GM23338 (cell line): Measurements from ENCODE around the gene PCP4. TPM values are rescaled to one million over a fixed set of nuclear protein-coding genes. Genes with fewer than 3 reads are reported as not detected.

Source experiments
- ATAC-seq: fragments of 200-7000 bp; cut with Tn5 transposase; 3 replicates; pipeline ENCODE4 v1.9.1; 2020
- DNase-seq: peaks from one replicate; pipeline ENCODE4 v3.0.0-alpha.2; 2015; ENCODE audit warnings: low spot score
- H2AFZ ChIP-seq: fragments of 200-600 bp; sonication (generic); 2 replicates; pipeline ENCODE4 v1.8.0; 2016; ENCODE audit warnings: antibody characterized with exemption, mild to moderate bottlenecking, moderate library complexity
- H3F3A ChIP-seq: fragments of 200-600 bp; sonication (generic); replicated peaks from 2 replicates; pipeline ENCODE4 v1.8.0; 2017; ENCODE audit warnings: antibody characterized with exemption, mixed run types, low read depth
- H3K27ac ChIP-seq: fragments of 200-600 bp; sonication (generic); 2 replicates; pipeline ENCODE4 v1.6.1; 2016; ENCODE audit warnings: low read depth
- H3K27me3 ChIP-seq: fragments of 200-600 bp; sonication (generic); 2 replicates; pipeline ENCODE4 v1.8.0; 2016; ENCODE audit warnings: mild to moderate bottlenecking, mixed run types, moderate library complexity; ENCODE audit not compliant: insufficient read depth
- H3K36me3 ChIP-seq: fragments of 200-600 bp; sonication (generic); 2 replicates; pipeline ENCODE4 v1.8.0; 2016; ENCODE audit warnings: mild to moderate bottlenecking; ENCODE audit not compliant: insufficient read depth
- H3K4me1 ChIP-seq: fragments of 200-600 bp; sonication (generic); 2 replicates; pipeline ENCODE4 v1.8.0; 2016; ENCODE audit warnings: mild to moderate bottlenecking, moderate library complexity; ENCODE audit not compliant: insufficient read depth
- H3K4me2 ChIP-seq: fragments of 200-600 bp; sonication (generic); 2 replicates; pipeline ENCODE4 v1.7.1; 2017; ENCODE audit warnings: mixed run types
- H3K4me3 ChIP-seq: fragments of 200-600 bp; sonication (generic); 2 replicates; pipeline ENCODE4 v1.6.1; 2016; ENCODE audit warnings: mixed run types
- H3K79me2 ChIP-seq: fragments of 200-600 bp; sonication (generic); replicated peaks from 2 replicates; pipeline ENCODE4 v1.8.0; 2017; ENCODE audit warnings: mild to moderate bottlenecking; ENCODE audit not compliant: insufficient read depth
- H3K9me2 ChIP-seq: fragments of 200-600 bp; sonication (generic); 2 replicates; pipeline ENCODE4 v1.8.0; 2017; ENCODE audit not compliant: insufficient read depth
- H4K20me1 ChIP-seq: fragments of 200-600 bp; sonication (generic); replicated peaks from 2 replicates; pipeline ENCODE4 v1.8.0; 2017; ENCODE audit warnings: mild to moderate bottlenecking; ENCODE audit not compliant: insufficient read depth
- H3K27ac Mint-ChIP-seq: 2 replicates; pipeline ENCODE4 v1.8.0; 2020; ENCODE audit warnings: inconsistent platforms, mild to moderate bottlenecking, moderate library complexity, mixed read lengths
- H3K27me3 Mint-ChIP-seq: 3 replicates; pipeline ENCODE4 v1.8.0; 2022; ENCODE audit warnings: low read depth, mild to moderate bottlenecking, moderate library complexity, mixed read lengths, inconsistent platforms; ENCODE audit not compliant: insufficient read depth, poor library complexity
- H3K36me3 Mint-ChIP-seq: 3 replicates; pipeline ENCODE4 v1.8.0; 2021; ENCODE audit warnings: low read depth, mild to moderate bottlenecking, inconsistent platforms, moderate library complexity, mixed read lengths
- H3K4me1 Mint-ChIP-seq: 3 replicates; pipeline ENCODE4 v1.8.0; 2020; ENCODE audit warnings: mild to moderate bottlenecking, inconsistent platforms, mixed read lengths
- H3K4me3 Mint-ChIP-seq: 3 replicates; pipeline ENCODE4 v1.8.0; 2021; ENCODE audit warnings: moderate library complexity, mild to moderate bottlenecking, inconsistent platforms, mixed read lengths
- H3K9me3 Mint-ChIP-seq: 3 replicates; pipeline ENCODE4 v1.8.0; 2020; ENCODE audit warnings: moderate library complexity, mild to moderate bottlenecking, inconsistent platforms, mixed read lengths
- CREB1 ChIP-seq: fragments of 250-450 bp; sonication (Bioruptor Pico); IDR thresholded peaks from 2 replicates; pipeline ENCODE4 v1.5.0; 2020; ENCODE audit warnings: low read depth, mild to moderate bottlenecking, moderate library complexity
- EZH2 ChIP-seq: fragments of 200-600 bp; sonication (generic); IDR thresholded peaks from one replicate; pipeline ENCODE4 v1.8.0; 2017; ENCODE audit warnings: antibody characterized with exemption, mild to moderate bottlenecking, low read depth; ENCODE audit not compliant: unreplicated experiment
- EZH2phosphoT487 ChIP-seq: fragments of 200-600 bp; sonication (generic); IDR thresholded peaks from one replicate; pipeline ENCODE4 v1.8.1; 2018; ENCODE audit warnings: antibody characterized with exemption; ENCODE audit not compliant: unreplicated experiment
- JUNB ChIP-seq: IDR thresholded peaks from one replicate; pipeline ENCODE4 v1.6.1; 2016; ENCODE audit warnings: antibody characterized with exemption; ENCODE audit not compliant: unreplicated experiment
- NANOG ChIP-seq: IDR thresholded peaks from 2 replicates; pipeline ENCODE4 v1.6.1; 2016; ENCODE audit warnings: antibody characterized with exemption, borderline replicate concordance
- POLR2AphosphoS5 ChIP-seq: IDR thresholded peaks from 2 replicates; pipeline ENCODE4 v1.6.1; 2016; ENCODE audit warnings: antibody characterized with exemption, low read depth
- STAT1 ChIP-seq: IDR thresholded peaks from one replicate; pipeline ENCODE4 v1.6.1; 2016; ENCODE audit warnings: antibody characterized with exemption; ENCODE audit not compliant: unreplicated experiment
- ZNF114 ChIP-seq: fragments of 250-450 bp; sonication (Bioruptor Pico); IDR thresholded peaks from 2 replicates; pipeline ENCODE4 v1.5.0; 2020; ENCODE audit warnings: mild to moderate bottlenecking, moderate library complexity
- ZNF331 ChIP-seq: fragments of 250-450 bp; sonication (Bioruptor Pico); IDR thresholded peaks from 2 replicates; pipeline ENCODE4 v1.5.0; 2020; ENCODE audit warnings: low read depth, mild to moderate bottlenecking, moderate library complexity
- polyA plus RNA-seq: library from polyadenylated mRNA; unstranded; fragments of >200 nt; fragmentation: Nextera tagmentation; extraction: Ambion mirVana; gene quantifications from 2 replicates; pipeline ENCODE4 v1.2.1, GENCODE V29; 2016
- total RNA-seq: library from RNA; depleted of rRNA; stranded (reverse); fragments of >200 nt; shearing (Covaris generic); gene quantifications from 2 replicates; pipeline ENCODE4 v1.2.3, GENCODE V29; 2014
- TF ChIP-seq, protein P1 (sequence below): IDR thresholded peaks from 2 replicates; pipeline ENCODE4 v1.6.1; 2016; ENCODE audit warnings: antibody characterized with exemption
- TF ChIP-seq, protein P2 (sequence below), 2 experiments: fragments of 200-600 bp in 1 of 2; sonication (generic) in 1 of 2; conservative IDR thresholded peaks; 2 replicates each; pipeline versions ENCODE4 v1.5.1 to v1.6.1; 2016 to 2017; ENCODE audit warnings: antibody characterized with exemption in 2 of 2, low read depth in 2 of 2, mild to moderate bottlenecking in 2 of 2, moderate library complexity in 1 of 2
- TF ChIP-seq, protein P3 (sequence below): IDR thresholded peaks from one replicate; pipeline ENCODE4 v1.6.1; 2018; ENCODE audit warnings: antibody characterized with exemption; ENCODE audit not compliant: unreplicated experiment

PCP4 gene
- total and polyA plus RNA-seq, 2 experiments from 2014 or later: 7.3 TPM; not detected in 1

DNA sequence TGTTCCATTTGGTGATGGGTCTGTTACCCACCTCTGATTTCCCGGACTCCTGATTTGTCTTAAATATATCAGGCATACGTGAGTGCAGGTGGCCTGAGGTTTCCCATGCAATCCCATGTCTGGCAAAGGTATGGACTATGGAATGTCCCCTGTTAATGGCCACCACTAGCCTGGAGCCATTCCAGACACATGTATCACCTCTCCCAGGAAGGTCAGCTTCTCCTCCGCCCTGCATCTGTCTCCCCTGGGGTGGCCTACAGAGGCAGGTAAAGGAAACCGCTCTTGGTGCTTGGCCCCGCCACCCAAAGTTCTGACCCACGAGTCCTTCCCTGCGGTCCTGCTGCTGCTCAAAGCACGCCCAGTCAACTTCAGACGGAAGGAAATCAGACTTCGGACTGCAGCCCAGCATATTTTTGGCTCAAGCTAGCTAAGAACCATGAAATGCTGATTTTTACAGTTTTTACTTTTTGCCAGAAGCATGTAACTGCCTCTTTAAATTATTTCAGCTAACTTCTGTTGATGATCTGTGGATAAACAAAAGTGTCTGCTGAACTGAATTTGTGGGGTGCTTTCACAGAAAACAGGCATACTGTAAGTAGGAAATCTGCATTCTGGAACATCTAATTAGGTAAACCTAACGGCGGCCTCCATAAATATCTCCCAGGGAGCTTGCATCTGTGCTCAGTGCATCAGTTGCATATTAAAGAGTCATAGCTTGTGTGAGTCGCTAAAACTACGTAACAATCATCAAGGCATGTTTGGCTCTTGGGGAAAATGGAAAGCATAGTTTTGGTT is 105.9 kb downstream of the PCP4 start:
- Histone ChIP-seq H3K27me3 (no peaks in the 10 kb centered on the region), H4K20me1 (no peaks in the 10 kb centered on the region), H3K27ac (no peak overlapping the region), H3K79me2 (no peaks in the 10 kb centered on the region), H3F3A (no peaks in the 10 kb centered on the region), H2AFZ (no peak overlapping the region), H3K4me3 (no peak overlapping the region), H3K4me2 (no peak overlapping the region), H3K9me2 (peaks cover 6% of the 10 kb centered on the region; the same call in 1 of the 2 replicates), H3K4me1 (no peaks in the 10 kb centered on the region), H3K36me3 (no peaks in the 10 kb centered on the region)
- TF ChIP-seq, protein P1, sequence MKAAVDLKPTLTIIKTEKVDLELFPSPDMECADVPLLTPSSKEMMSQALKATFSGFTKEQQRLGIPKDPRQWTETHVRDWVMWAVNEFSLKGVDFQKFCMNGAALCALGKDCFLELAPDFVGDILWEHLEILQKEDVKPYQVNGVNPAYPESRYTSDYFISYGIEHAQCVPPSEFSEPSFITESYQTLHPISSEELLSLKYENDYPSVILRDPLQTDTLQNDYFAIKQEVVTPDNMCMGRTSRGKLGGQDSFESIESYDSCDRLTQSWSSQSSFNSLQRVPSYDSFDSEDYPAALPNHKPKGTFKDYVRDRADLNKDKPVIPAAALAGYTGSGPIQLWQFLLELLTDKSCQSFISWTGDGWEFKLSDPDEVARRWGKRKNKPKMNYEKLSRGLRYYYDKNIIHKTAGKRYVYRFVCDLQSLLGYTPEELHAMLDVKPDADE: no peak
- TF ChIP-seq EZH2 (no peak), ZNF114 (CRISPR knock-in tag) (no peak), CREB1 (no peak), JUNB (no peak), POLR2AphosphoS5 (no peak), NANOG (no peak), ZNF331 (no peak), EZH2phosphoT487 (no peak), STAT1 (no peak)
- TF ChIP-seq, protein P2, sequence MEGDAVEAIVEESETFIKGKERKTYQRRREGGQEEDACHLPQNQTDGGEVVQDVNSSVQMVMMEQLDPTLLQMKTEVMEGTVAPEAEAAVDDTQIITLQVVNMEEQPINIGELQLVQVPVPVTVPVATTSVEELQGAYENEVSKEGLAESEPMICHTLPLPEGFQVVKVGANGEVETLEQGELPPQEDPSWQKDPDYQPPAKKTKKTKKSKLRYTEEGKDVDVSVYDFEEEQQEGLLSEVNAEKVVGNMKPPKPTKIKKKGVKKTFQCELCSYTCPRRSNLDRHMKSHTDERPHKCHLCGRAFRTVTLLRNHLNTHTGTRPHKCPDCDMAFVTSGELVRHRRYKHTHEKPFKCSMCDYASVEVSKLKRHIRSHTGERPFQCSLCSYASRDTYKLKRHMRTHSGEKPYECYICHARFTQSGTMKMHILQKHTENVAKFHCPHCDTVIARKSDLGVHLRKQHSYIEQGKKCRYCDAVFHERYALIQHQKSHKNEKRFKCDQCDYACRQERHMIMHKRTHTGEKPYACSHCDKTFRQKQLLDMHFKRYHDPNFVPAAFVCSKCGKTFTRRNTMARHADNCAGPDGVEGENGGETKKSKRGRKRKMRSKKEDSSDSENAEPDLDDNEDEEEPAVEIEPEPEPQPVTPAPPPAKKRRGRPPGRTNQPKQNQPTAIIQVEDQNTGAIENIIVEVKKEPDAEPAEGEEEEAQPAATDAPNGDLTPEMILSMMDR (conservative IDR thresholded peaks at IDR 0.05; ENCODE audit: low read depth in 2 of 2): no peak
- TF ChIP-seq, protein P3, sequence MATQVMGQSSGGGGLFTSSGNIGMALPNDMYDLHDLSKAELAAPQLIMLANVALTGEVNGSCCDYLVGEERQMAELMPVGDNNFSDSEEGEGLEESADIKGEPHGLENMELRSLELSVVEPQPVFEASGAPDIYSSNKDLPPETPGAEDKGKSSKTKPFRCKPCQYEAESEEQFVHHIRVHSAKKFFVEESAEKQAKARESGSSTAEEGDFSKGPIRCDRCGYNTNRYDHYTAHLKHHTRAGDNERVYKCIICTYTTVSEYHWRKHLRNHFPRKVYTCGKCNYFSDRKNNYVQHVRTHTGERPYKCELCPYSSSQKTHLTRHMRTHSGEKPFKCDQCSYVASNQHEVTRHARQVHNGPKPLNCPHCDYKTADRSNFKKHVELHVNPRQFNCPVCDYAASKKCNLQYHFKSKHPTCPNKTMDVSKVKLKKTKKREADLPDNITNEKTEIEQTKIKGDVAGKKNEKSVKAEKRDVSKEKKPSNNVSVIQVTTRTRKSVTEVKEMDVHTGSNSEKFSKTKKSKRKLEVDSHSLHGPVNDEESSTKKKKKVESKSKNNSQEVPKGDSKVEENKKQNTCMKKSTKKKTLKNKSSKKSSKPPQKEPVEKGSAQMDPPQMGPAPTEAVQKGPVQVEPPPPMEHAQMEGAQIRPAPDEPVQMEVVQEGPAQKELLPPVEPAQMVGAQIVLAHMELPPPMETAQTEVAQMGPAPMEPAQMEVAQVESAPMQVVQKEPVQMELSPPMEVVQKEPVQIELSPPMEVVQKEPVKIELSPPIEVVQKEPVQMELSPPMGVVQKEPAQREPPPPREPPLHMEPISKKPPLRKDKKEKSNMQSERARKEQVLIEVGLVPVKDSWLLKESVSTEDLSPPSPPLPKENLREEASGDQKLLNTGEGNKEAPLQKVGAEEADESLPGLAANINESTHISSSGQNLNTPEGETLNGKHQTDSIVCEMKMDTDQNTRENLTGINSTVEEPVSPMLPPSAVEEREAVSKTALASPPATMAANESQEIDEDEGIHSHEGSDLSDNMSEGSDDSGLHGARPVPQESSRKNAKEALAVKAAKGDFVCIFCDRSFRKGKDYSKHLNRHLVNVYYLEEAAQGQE: no peak
- Mint-ChIP-seq H3K36me3 (no peaks in the 10 kb centered on the region), H3K4me3 (no peak overlapping the region), H3K4me1 (no peaks in the 10 kb centered on the region), H3K27ac (no peak overlapping the region), H3K9me3 (peaks cover 8% of the 10 kb centered on the region), H3K27me3 (peaks cover 7% of the 10 kb centered on the region)
- DNase-seq: no peak
- no peak for ATAC-seq
